Subcutaneous adipose tissue (tissue), 4 donors: ENCODE results near the gene LMCD1. TPM values are rescaled to one million over a fixed set of nuclear protein-coding genes. Genes with fewer than 3 reads are reported as not detected.

Source experiments
- CTCF ChIP-seq: fragments of 450-650 bp; IDR thresholded peaks from one replicate; pipeline ENCODE4 v1.5.1; 2016; ENCODE audit warnings: low read depth, mild to moderate bottlenecking, control low read depth, antibody characterized with exemption, moderate library complexity
- total RNA-seq, 4 donors: library from RNA; depleted of rRNA; stranded (reverse); fragments of >200 nt; gene quantifications; one replicate each; pipeline ENCODE4 v1.1.0, GENCODE V29; 2016

The LMCD1 gene
- total RNA-seq, 4 donors from 2014 or later: 211 to 464 (median 276) TPM

- TF ChIP-seq CTCF: no peak
These were observed 54.3 kb downstream of the LMCD1 start for GRCh38 chr3:8555725-8556472.

- TF ChIP-seq CTCF: no peak
These were observed 54.8 kb downstream of the LMCD1 start for GRCh38 chr3:8556473-8556869.

- TF ChIP-seq CTCF: no peak
These were observed 55.7 kb downstream of the LMCD1 start for GRCh38 chr3:8557298-8557697.

GRCh38 chr3:8558645-8559044 is 57.0 kb downstream of the LMCD1 start:
- TF ChIP-seq CTCF: no peak

GRCh38 chr3:8559351-8559750 is 57.7 kb downstream of the LMCD1 start:
- no peak for TF ChIP-seq CTCF

- no peak for TF ChIP-seq CTCF
These were observed 58.9 kb downstream of the LMCD1 start for GRCh38 chr3:8560366-8561007.

- TF ChIP-seq CTCF: no peak
These were observed 59.7 kb downstream of the LMCD1 start for GRCh38 chr3:8561370-8561769.
